GM15510 (cell line): ENCODE results near the gene RERE.

Experiments
- POLR2A ChIP-seq: IDR thresholded peaks from 3 replicates; pipeline ENCODE4 v1.6.1; 2011; ENCODE audit warnings: borderline replicate concordance; ENCODE audit not compliant: insufficient read length; ENCODE audit errors: extremely low read depth

RERE gene

GRCh38 chr1:8358897-8359616 lies 458.4 kb downstream of the RERE start:
- TF ChIP-seq POLR2A, result no peak

- no peak for TF ChIP-seq POLR2A
Measured at GRCh38 chr1:8358241-8358896, 459.1 kb downstream of the RERE start.

GRCh38 chr1:8357329-8358101 lies 459.9 kb downstream of the RERE start:
- TF ChIP-seq POLR2A, result no peak

GRCh38 chr1:8356256-8357209 lies 460.9 kb downstream of the RERE start:
- TF ChIP-seq POLR2A, result no peak

- no peak for TF ChIP-seq POLR2A
Measured at GRCh38 chr1:8355439-8356255, 461.8 kb downstream of the RERE start.

- TF ChIP-seq POLR2A, result no peak
Measured at GRCh38 chr1:8354038-8354437, 463.4 kb downstream of the RERE start.

GRCh38 chr1:8352886-8353785 lies 464.3 kb downstream of the RERE start:
- no peak for TF ChIP-seq POLR2A

- TF ChIP-seq POLR2A, result no peak
Measured at GRCh38 chr1:8352471-8352845, 465.0 kb downstream of the RERE start.

GRCh38 chr1:8351693-8352470 lies 465.6 kb downstream of the RERE start:
- peak; percentile 17 for TF ChIP-seq POLR2A

GRCh38 chr1:8350914-8351684 lies 466.3 kb downstream of the RERE start:
- no peak for TF ChIP-seq POLR2A

GRCh38 chr1:8349961-8350360 lies 467.5 kb downstream of the RERE start:
- TF ChIP-seq POLR2A, result no peak
